Choroid plexus epithelial cell (primary cell): ENCODE data around the gene GJC2.
"Not testable (repeated sequence)": the region's sequence is repeated elsewhere in the genome, so short reads cannot be mapped to it uniquely, and the experiment has no call there.

Experiments
- DNase-seq: peaks from one replicate; pipeline ENCODE4 v3.0.0-alpha.2; 2010; ENCODE audit warnings: low read depth
- H3K4me3 ChIP-seq: 2 replicates; pipeline ENCODE4 v1.5.1; 2011; ENCODE audit warnings: low read depth, mild to moderate bottlenecking, control low read depth, low read length, moderate library complexity
- TF ChIP-seq, protein P1 (sequence below): conservative IDR thresholded peaks from 2 replicates; pipeline ENCODE4 v1.5.1; 2011; ENCODE audit warnings: low read depth, mild to moderate bottlenecking, control low read depth, inconsistent platforms, low read length, moderate library complexity

GJC2 gene

GRCh38 chr1:228108742-228109072, 41.0 kb upstream of the GJC2 start:
- H3K4me3 ChIP-seq, result peak overlapping the region; percentile 99
- DNase-seq, result no peak
- TF ChIP-seq, protein P1, sequence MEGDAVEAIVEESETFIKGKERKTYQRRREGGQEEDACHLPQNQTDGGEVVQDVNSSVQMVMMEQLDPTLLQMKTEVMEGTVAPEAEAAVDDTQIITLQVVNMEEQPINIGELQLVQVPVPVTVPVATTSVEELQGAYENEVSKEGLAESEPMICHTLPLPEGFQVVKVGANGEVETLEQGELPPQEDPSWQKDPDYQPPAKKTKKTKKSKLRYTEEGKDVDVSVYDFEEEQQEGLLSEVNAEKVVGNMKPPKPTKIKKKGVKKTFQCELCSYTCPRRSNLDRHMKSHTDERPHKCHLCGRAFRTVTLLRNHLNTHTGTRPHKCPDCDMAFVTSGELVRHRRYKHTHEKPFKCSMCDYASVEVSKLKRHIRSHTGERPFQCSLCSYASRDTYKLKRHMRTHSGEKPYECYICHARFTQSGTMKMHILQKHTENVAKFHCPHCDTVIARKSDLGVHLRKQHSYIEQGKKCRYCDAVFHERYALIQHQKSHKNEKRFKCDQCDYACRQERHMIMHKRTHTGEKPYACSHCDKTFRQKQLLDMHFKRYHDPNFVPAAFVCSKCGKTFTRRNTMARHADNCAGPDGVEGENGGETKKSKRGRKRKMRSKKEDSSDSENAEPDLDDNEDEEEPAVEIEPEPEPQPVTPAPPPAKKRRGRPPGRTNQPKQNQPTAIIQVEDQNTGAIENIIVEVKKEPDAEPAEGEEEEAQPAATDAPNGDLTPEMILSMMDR, result no peak

DNA sequence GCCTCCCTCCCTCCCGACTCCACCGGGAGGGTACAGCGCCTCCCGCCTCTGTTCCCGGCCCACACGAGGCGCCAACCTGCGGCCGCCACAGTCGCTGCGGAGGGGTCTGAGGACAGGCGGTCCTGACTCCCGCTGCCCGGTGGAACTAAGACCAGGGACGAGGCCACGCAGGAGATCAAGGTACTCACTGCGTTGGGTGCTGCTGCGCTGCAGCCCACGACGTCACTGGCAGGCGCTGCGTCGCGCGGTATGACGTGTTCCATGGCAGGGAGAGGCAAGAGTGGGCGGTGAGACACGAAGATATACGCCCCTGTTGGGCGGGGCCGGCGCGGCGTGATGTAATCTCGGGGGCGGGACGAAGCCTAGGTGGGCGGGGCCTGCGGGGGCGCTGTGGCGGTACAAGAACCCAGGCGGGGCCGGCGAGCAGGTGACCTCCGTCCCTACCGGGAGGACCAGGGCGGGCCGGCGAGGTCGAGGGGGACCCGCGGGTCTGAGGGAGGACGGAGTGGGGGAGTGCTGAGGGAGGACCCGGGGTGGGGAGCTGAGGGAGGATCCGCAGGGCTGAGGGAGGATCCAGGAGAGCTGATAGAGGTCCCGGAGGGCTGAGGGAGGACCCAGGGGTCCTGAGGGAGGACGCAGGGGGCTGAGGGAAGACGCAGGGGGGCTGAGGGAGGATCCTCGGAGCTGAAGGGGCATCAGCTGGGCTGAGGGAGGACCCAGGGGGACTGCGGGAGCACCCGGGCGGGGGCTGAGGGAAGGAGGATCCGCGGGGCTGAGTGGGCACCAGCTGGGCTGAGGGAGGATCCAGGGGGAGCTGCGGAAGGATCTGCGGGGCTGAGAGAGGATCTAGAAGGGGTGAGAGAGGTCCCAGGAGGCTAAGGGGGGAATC, 40.4 kb upstream of the GJC2 start, which contains the start of gene MRPL55:
Gene MRPL55 (minus strand): TSS at position 227 of the 889 bp plus-strand sequence. CDS start 1,039 bp downstream, outside the sequence.
- TF ChIP-seq, protein P1, result no peak
- DNase-seq, result peak; percentile 96
- peak within 1 kb of the TSS; percentile 99 for H3K4me3 ChIP-seq

DNA sequence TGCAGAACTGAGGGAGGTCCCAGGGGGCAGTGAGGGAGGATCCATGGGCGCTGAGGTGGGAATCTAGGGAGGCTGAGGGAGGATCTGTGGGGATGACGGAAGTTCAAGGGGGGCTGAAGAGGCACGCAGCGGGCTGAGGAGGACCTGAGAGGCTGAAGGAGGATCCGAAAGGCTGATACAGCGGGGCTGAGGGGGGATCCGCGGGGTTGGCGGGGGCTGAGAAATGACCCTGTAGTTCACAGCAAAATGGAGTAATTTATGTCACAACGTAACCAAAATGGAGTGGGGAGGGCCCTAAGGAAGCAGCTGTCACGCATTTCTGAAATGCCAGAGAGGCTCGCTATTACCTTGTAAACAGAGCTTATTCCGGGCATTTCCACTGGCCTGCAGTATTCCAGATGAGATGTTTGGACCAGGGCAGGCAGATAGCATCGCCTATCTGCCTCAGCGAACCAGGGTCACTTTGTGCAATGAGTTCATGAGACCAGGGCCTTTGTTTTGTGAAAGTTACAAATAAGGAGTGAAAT, 39.7 kb upstream of the GJC2 start:
- TF ChIP-seq, protein P1, result no peak
- H3K4me3 ChIP-seq, result peak overlapping the region; percentile 99
- DNase-seq, result peak; percentile 23

- no peak for DNase-seq
- TF ChIP-seq, protein P1, result no peak
- no peak overlapping the region for H3K4me3 ChIP-seq
These were observed 39.2 kb upstream of the GJC2 start for GRCh38 chr1:228110556-228110955.

- DNase-seq, H3K4me3 ChIP-seq: not testable (repeated sequence)
These were observed 38.4 kb upstream of the GJC2 start for GRCh38 chr1:228111315-228111714.

- TF ChIP-seq, protein P1, result no peak
- DNase-seq, result no peak
- no peak overlapping the region for H3K4me3 ChIP-seq
These were observed 37.6 kb upstream of the GJC2 start for GRCh38 chr1:228112167-228112566.

GRCh38 chr1:228112617-228113016, 37.1 kb upstream of the GJC2 start:
- no peak overlapping the region for H3K4me3 ChIP-seq
- no peak for DNase-seq
- TF ChIP-seq, protein P1, result no peak
